Measurements from ENCODE around the gene SGSM1.
A peak's percentile ranks its signal among the peaks of the same experiment; 100 is the strongest.
"Not testable (repeated sequence)": the region's sequence is repeated elsewhere in the genome, so short reads cannot be mapped to it uniquely, and the experiment has no call there.

The SGSM1 gene

DNA sequence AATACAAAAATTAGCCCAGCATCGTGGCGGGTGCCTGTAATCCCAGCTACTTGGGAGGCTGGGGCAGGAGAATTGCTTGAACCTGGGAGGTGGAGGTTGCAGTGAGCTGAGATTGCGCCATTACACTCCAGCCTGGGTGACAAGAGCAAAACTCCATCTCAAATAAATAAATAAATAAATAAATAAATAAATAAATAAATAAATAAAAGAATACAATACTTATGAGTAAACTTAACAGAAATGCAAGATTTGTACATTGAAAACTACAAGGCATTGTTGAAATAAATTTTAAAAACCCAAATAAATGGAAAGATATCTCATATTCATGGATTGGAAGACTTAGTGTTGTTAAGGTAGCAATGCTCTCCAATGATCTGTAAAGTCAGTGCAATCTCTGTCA, 101.1 kb downstream of the SGSM1 start:
- not testable (repeated sequence) for DNase-seq

- no peak for DNase-seq
These were observed 114.0 kb downstream of the SGSM1 start for GRCh38 chr22:24920029-24920428.

GRCh38 chr22:24925586-24926427, 119.8 kb downstream of the SGSM1 start:
- DNase-seq, result no peak

DNA sequence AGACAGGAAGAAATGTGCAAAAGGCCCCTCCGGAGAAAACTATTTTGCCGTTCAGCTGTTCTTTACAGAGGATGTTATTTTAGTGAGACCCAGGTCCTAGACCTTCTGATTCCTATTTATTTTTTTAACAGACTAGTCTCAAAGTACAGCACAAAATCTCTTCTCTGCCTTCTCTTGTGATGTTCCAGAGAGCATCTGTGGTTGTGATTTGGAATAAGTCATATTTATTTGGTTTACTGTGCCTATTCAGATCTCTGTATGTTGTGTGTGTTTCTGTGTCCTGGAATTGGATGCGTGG, 120.4 kb downstream of the SGSM1 start:
- no peak for DNase-seq

DNA sequence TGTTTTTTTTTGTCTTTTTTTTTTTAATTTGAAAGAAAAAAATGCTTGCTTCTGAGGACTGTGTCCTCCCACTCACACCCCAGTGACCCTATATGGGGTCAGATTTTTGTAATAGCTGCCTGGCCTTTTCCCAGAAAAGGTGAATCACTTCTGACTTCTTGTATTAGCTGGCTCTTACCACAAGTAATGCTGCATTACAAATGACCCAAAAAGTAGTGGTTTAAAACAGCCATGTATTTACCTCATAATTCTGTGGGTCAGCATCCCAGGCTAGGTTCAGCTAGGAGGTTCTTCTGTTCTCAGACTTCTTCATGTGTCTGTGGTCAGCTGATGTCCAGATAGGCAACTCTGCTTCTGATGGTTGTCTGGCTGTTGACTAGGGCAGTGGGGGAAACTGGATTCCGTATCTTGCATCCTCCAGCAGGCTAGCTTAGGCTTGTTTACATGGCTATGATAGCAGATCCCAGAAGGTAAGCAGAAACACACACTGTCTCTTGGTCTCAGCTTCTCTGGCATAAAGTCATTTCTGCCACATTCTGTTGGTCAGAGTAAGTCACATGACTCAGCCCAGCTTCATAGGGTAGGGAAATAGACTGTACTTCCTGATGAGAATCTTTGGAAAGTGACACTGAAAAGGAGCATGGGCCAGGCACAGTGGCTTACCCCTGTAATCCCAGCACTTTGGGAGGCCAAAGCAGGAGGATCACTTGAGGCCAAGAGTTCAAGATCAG, 121.0 kb downstream of the SGSM1 start:
- DNase-seq, result no peak

- DNase-seq, result no peak
These were observed 122.3 kb downstream of the SGSM1 start for GRCh38 chr22:24928322-24928721.

GRCh38 chr22:24930678-24931077, 124.7 kb downstream of the SGSM1 start:
- DNase-seq, result no peak

GRCh38 chr22:24935771-24936483, 129.9 kb downstream of the SGSM1 start:
- no peak for DNase-seq

DNA sequence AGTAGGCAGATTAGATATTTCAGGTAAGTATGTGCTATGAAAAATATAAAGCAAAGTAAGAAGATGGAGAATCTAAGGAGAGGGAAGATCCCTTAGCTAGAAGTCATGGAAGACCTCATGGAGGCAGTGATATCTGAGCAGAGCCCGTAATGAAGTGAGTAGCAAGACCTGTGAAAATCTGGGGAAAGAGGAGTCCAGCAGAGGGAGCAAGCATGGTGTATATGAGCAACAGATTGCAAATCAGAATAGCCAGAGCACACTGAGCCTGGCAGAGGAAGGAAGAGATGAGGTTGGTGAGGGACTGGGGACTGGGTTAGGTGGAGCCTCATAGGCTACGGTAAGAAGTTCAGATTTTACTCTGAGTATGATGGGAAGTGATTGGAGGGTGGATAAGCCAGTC, 131.1 kb downstream of the SGSM1 start:
- DNase-seq, result no peak

DNA sequence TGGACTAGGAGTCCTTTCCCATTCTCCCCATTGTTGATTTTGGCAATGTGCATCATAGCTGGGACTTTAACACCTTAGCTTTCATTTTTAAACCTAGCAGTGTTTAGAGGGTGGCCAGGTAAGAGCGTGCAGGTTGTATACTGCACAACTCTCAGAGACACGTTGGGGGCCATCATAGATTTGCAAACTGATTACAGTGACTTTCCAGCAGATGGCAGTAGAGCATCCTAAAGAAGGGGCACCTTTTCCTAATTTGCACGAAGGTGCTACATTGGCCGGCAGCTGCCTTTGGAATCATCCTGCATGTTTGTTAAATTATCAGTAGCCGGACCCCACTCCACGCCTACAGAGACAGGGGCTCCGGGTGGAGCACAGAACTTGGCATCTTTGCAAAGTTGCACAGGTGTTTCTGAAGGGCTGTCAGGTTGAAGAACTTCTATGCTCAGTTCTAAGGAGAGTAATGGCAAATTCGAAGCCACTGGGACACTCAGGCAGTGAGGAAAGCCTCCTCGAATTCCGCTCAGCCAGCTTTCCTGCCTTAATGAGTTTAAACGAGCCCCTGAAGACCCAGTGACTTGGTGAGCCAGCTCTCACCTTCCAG, 132.8 kb downstream of the SGSM1 start:
- DNase-seq, result peak; percentile 36

- DNase-seq, result no peak
These were observed 136.3 kb downstream of the SGSM1 start for GRCh38 chr22:24942301-24942700.

- no peak for DNase-seq
These were observed 138.4 kb downstream of the SGSM1 start for GRCh38 chr22:24944217-24944937.

DNA sequence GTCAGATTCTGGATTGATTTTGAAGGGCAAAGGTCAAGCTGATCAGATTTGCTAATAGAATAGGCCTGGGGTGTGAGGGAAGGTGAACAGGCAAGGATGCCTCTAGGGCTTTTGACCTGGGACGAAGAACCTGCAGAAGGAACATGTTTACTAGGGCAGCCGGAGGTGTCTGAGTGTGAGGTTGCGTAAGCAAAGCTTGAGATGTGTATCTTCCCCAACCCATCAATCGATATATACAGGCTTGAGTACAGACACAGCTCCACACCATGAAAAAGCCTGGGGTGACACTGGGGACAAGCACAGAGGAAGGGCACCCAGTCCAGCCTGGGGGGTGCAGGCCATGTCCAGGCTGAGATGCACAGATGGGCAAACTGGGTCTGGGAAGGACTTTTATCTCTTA, 139.4 kb downstream of the SGSM1 start:
- no peak for DNase-seq

DNA sequence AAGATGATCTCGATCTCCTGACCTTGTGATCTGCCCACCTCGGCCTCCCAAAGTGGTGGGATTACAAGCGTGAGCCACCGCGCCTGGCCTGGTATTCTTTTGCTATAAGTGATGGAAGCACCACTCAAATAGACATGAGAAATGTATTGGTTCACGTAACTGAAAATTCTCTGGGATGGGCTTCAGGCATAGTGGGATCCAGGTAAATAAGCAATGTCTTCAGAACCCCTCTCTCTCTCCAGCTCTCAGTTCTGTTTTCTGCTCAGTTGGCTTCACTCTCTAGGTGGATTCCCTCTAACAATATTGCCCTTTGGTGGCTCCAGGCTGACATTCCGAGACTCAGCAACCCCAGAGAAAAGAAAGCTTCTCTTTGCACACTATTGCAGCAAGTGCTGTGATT, 141.4 kb downstream of the SGSM1 start:
- no peak for DNase-seq

GRCh38 chr22:24947881-24948280, 141.9 kb downstream of the SGSM1 start:
- DNase-seq, result no peak

DNA sequence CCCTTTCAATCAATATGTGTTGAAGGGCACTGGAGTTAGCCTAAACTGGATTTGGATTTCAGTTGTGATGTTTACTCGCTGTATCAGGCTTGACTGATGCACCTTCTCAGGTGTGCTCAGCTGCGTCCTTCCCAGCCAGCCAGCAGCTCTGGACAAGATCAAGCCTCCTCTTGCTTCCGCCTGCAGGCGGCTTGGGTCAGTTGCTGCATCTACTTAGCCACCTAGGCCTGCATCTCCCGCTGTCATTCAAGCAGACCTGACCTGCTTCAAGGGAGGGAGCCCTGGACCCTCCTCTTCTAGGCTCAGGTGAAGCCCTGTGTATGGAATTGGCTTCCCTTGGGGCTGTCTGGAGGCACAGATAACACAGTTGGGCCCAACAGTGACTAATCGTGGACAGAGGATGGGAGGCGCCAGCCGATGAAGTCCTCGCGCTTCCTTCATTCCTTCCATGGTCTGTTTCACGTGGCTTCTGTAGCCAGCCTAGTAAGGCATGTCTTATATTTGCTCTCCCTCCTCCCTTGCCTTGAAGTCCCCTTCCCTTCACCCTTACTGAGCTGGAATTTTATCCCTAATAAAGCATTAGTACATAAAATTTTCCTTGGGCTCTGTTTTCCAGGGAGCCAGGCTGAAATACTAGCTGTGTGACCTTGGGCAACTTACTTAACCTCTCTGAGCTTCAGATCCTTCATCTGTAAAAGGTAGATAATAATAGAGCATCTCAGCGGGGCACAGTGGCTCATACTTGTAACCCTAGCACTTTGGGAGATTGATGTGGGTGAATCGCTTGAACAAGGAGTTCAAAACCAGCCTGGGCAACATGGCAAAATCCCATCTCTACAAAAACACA, 142.6 kb downstream of the SGSM1 start:
- DNase-seq, result no peak

GRCh38 chr22:24950272-24950902, 144.4 kb downstream of the SGSM1 start:
- DNase-seq, result no peak

DNA sequence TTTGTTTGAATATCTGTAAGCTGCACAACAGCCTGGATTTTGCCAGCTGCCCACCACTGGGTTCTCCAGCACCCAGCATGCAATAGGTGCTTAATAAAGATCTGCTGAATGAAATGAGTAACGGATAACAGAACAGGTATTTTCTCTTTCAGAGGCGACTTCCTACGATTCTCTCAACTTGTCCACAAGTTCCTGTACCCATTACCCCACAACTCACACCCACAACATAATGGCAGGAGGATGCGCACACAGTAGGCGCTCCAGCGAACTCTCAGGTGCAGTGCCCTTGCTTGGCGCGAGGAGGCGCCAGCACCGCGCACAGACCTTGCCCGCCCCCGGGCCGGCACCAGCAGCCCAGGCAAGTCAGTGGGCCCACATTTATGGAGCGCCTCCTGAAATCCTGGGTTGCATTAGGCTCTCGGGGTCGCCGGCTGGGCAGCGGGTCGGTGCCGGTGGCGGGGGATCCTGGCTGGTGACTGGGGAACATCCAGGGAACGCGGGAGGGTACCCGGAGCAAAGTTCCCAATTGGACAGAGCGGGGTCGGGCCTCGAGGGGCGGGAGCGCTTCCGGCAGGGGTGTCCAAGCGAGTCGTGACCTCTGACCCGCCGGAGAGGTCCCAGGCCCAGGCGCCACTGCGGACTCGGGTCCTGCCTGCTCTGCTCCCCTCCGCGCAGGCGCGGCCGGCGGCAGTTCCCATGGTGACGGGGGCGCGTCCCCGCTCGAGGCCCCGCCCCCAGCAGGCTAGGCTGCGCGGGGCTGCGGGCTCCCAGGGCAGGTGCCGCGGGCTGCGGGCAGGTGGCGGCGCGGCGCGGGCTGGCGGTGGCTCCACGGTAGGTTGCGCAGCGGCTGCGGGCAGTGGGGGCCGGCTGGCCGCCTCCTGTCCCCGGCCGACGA, 146.2 kb downstream of the SGSM1 start, which contains the start of gene KIAA1671:
KIAA1671 (plus strand) TSS at position 775 of the 895 bp plus-strand sequence. CDS start 75,284 bp downstream, outside the sequence.
- peak; percentile 27 for DNase-seq

DNA sequence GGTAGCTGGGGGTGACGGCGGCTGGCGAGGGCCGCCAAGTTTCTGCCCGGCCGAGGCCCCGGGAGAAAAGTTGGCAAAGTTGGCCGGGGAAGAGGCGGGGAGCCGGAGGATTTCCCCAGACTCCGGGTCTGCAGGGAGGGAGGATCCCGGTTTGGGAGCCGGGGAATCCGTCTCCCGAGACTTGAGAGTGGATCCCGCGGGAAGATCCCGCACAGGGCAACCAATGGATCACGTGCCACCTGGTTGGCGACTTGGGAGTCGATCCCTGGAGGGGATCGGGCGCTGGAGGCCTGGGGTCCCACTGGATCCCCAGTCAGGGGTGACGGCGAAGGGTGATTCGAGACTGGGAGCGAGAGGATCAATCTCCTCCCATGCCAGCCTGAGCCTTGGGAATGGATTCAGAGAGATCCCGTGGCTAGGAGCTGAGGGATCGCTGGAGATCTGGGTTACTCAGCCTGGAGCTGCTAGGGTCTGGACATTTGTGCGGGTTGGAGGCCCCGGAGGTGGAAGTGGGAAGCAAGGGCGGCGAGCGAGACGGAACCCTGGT, 146.9 kb downstream of the SGSM1 start:
- DNase-seq, result no peak
